Measurements from ENCODE around the gene SMCHD1. TPM values are rescaled to one million over a fixed set of nuclear protein-coding genes. Genes with fewer than 3 reads are reported as not detected.
A peak's percentile ranks its signal among the peaks of the same experiment; 100 is the strongest.

The SMCHD1 gene
- total RNA-seq, 2 donors from 2014 or later = 61.8 to 72.5 TPM

DNA sequence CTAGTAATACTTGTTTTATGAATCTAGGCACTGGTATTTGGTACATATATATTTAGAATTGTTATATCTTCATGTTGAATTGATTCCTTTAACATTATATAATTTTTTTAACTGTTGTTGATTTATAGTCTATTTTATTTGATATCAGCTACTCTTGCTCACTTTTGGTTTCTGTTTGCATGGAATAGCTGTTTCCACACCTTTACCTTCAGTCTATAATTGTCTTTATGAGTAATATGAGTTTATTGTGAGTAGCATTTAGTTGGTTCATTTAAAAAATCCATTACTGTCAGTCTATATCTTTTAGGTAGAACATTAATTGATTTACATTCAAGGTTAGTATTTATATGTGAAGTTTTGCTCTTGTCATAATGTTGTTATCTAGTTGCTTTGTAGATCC, 58.6 kb downstream of the SMCHD1 start:
- Mint-ChIP-seq H3K27me3 (ENCODE audit: insufficient read depth) (no peaks in the 10 kb centered on the region), H3K27ac (peak overlapping the region; percentile 0), H3K9me3 (no peaks in the 10 kb centered on the region), H3K4me1 (peaks cover 3% of the 10 kb centered on the region), H3K36me3 (ENCODE audit: low read depth) (peaks cover 66% of the 10 kb centered on the region), H3K4me3 (no peak overlapping the region)
- no peak overlapping the region for H3K9ac ChIP-seq (ENCODE audit: extremely low read depth, low read length, poor library complexity, severe bottlenecking)
- H3K36me3 ChIP-seq (ENCODE audit: control insufficient read depth, insufficient read depth, low read length) = peaks cover 86% of the 10 kb centered on the region
- no peaks in the 10 kb centered on the region for H3K4me1 ChIP-seq (ENCODE audit: control insufficient read depth, insufficient read depth, low read length)
- H3K4me3 ChIP-seq (ENCODE audit: low read length) = no peak overlapping the region
- H3K27me3 ChIP-seq (ENCODE audit: control insufficient read depth, insufficient read depth, low read length, poor library complexity, severe bottlenecking) = no peaks in the 10 kb centered on the region
- H3K27ac ChIP-seq (ENCODE audit: low read depth, low read length) = no peak overlapping the region
- DNase-seq = no peak
- TF ChIP-seq, protein P1, sequence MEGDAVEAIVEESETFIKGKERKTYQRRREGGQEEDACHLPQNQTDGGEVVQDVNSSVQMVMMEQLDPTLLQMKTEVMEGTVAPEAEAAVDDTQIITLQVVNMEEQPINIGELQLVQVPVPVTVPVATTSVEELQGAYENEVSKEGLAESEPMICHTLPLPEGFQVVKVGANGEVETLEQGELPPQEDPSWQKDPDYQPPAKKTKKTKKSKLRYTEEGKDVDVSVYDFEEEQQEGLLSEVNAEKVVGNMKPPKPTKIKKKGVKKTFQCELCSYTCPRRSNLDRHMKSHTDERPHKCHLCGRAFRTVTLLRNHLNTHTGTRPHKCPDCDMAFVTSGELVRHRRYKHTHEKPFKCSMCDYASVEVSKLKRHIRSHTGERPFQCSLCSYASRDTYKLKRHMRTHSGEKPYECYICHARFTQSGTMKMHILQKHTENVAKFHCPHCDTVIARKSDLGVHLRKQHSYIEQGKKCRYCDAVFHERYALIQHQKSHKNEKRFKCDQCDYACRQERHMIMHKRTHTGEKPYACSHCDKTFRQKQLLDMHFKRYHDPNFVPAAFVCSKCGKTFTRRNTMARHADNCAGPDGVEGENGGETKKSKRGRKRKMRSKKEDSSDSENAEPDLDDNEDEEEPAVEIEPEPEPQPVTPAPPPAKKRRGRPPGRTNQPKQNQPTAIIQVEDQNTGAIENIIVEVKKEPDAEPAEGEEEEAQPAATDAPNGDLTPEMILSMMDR (conservative IDR thresholded peaks at IDR 0.05) = no peak
- H3K9me3 ChIP-seq (ENCODE audit: control insufficient read depth, low read length) = no peaks in the 10 kb centered on the region

DNA sequence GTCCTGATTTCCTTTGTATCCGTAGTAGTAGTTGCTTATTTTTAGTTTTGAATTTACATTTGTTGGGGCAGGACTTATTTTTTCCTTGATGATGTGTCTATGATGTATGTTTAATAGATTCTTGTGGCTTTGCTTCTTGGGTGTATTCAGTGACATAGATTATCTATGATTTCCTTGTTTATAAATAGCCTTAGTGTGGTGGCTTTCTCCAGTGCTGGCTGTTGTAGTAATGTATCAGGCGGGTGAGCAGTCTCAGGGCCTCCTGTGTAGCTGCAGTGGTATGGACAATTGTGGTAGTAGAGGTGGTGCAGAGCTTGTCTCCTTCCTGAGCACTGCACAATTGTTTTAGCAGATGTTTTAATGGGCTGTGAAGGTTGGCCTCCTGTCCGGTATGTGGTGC, 60.5 kb downstream of the SMCHD1 start:
- Mint-ChIP-seq H3K9me3 (no peaks in the 10 kb centered on the region), H3K36me3 (ENCODE audit: low read depth) (peaks cover 64% of the 10 kb centered on the region), H3K27ac (peak overlapping the region; percentile 78), H3K4me1 (peaks cover 3% of the 10 kb centered on the region), H3K4me3 (no peak overlapping the region), H3K27me3 (ENCODE audit: insufficient read depth) (no peaks in the 10 kb centered on the region)
- DNase-seq = no peak
- Histone ChIP-seq H3K4me3 (ENCODE audit: low read length) (no peak overlapping the region), H3K36me3 (ENCODE audit: control insufficient read depth, insufficient read depth, low read length) (peaks cover 82% of the 10 kb centered on the region), H3K27me3 (ENCODE audit: control insufficient read depth, insufficient read depth, low read length, poor library complexity, severe bottlenecking) (no peaks in the 10 kb centered on the region), H3K4me1 (ENCODE audit: control insufficient read depth, insufficient read depth, low read length) (no peaks in the 10 kb centered on the region), H3K9ac (ENCODE audit: extremely low read depth, low read length, poor library complexity, severe bottlenecking) (no peak overlapping the region), H3K27ac (ENCODE audit: low read depth, low read length) (no peak overlapping the region), H3K9me3 (ENCODE audit: control insufficient read depth, low read length) (no peaks in the 10 kb centered on the region)
- 94 to 100% methylated on average over 1 to 3 of the region's 3 CpGs for WGBS, 2 experiments (ENCODE audit: insufficient coverage in 1 of 2, insufficient read length in 1 of 2)
- TF ChIP-seq, protein P1 (conservative IDR thresholded peaks at IDR 0.05) = no peak

DNA sequence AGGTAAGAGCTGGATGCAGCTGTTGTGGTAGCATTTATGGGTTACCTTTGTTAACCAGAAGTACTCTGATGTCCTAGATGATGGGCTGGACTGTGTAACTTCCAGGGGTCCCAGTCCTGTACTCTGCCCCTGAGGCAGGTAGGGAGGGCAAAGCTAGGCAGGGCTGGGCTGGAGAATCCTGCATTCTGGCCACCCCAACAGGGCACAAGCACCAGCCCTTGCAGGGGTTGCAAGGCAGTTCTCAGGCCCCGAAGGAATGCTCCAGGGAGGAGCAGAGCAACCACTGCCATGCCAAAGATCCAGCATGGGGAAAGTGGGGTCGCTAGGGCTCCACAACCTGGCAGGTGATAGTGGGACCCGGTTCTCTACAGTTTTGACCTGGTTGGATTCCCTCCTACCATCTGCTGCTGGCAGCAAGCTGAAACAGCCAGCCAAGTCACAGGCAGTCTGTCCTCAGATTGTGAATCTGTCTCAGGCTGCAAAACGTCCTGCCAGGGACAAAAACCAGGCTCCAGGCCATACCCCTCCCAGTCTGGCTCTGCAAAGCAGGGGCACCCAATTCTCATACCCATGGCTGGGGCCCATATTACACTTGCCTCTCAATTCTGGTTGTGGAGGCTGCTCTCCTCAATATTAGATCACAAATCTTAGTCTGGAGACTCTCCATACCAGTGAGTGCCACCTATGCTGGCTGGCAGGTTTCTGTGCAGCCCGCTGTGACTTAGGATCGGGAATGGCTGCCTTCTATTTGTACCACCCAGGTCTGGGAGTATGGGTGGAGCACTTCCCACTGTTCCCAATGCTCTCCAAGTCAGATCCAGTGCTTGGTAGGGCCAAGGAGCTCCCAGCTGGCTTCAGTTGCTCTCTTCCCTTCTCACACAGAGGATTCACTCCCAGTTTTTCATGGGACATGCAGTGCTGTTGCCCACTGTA, 61.1 kb downstream of the SMCHD1 start:
- Histone ChIP-seq H3K36me3 (ENCODE audit: control insufficient read depth, insufficient read depth, low read length) (peaks cover 85% of the 10 kb centered on the region), H3K27me3 (ENCODE audit: control insufficient read depth, insufficient read depth, low read length, poor library complexity, severe bottlenecking) (no peaks in the 10 kb centered on the region), H3K4me1 (ENCODE audit: control insufficient read depth, insufficient read depth, low read length) (no peaks in the 10 kb centered on the region), H3K27ac (ENCODE audit: low read depth, low read length) (no peak overlapping the region), H3K4me3 (ENCODE audit: low read length) (no peak overlapping the region), H3K9me3 (ENCODE audit: control insufficient read depth, low read length) (no peaks in the 10 kb centered on the region), H3K9ac (ENCODE audit: extremely low read depth, low read length, poor library complexity, severe bottlenecking) (no peak overlapping the region)
- peak overlapping the region; percentile 78 for H3K27ac Mint-ChIP-seq
- 87 to 95% methylated on average over 4 to 6 of the region's 6 CpGs for WGBS, 2 experiments (ENCODE audit: insufficient coverage in 1 of 2, insufficient read length in 1 of 2)
- no peak for DNase-seq
- no peak overlapping the region for H3K4me3 Mint-ChIP-seq
- no peaks in the 10 kb centered on the region for H3K27me3 Mint-ChIP-seq (ENCODE audit: insufficient read depth)
- TF ChIP-seq, protein P1 (conservative IDR thresholded peaks at IDR 0.05) = no peak
- H3K36me3 Mint-ChIP-seq (ENCODE audit: low read depth) = peaks cover 65% of the 10 kb centered on the region
- H3K4me1 Mint-ChIP-seq = peaks cover 3% of the 10 kb centered on the region
- H3K9me3 Mint-ChIP-seq = no peaks in the 10 kb centered on the region
